NCI-H526 treated with DMSO at 0.1 percent for 48 hours (cell line): ENCODE data around the gene RNF14.

Experiments
- DNase-seq: peaks from one replicate; lab custom pipeline; 2025; lab: John Stamatoyannopoulos, UW

Gene RNF14

DNA sequence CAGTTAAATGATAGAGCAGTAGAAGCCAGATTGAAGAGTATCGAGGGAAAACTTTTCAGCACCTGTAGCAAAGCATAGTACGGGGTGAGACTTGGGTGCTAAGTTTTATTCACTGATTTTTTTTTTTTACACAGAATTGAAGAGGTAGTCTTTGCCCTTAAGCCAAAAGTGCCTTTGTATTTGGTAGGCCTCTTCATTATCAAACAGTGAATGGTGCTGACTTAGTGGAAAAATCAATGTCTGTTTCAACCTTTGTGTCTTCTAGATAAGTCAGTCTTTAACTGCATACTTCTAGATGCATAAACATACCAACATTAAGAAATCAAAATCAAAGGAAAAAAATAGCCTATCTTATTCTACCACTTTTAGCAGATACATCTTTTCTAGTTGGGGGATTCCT is 13.7 kb downstream of the RNF14 start:
- no peak for DNase-seq

DNA sequence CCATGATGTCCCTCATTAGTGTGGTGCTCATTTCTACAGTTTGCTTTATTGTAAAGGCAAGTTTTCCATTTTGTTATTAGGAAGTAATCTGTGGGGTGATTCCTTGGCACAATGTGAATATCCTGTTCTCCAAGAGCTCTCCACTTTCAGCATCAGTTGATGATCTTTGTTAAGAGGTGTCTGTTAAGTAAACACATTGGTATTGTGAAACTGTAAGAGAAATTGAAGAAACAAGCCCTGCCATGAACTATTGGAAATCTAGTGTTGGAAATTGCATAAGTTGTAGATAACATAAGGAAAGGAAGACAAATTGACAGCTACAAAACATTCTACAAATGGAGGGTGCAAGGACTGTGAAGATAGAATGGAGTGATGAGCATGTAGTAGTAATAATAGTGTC is 17.2 kb downstream of the RNF14 start:
- no peak for DNase-seq

DNA sequence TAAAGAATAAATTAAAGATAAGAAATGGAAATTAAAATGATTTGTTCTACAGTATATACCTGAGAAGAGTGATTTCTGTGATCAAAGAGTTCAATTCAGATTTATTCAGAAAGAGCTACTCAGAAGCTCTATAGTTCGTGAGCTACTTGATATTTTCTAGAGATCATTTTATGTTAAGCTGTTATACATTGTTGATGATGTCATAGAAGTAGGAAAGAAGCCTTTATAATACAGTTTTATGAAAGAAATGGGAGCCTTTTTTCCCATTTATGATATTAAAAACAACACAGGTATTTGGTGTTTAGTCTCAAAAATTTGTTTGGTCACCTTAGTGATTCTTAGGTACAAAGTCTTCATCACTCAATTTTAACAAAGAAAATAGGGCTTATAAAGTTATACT is 20.8 kb downstream of the RNF14 start:
- DNase-seq, result no peak

GRCh38 chr5:141992349-141992963 is 23.6 kb downstream of the RNF14 start:
- peak; percentile 28 for DNase-seq

DNA sequence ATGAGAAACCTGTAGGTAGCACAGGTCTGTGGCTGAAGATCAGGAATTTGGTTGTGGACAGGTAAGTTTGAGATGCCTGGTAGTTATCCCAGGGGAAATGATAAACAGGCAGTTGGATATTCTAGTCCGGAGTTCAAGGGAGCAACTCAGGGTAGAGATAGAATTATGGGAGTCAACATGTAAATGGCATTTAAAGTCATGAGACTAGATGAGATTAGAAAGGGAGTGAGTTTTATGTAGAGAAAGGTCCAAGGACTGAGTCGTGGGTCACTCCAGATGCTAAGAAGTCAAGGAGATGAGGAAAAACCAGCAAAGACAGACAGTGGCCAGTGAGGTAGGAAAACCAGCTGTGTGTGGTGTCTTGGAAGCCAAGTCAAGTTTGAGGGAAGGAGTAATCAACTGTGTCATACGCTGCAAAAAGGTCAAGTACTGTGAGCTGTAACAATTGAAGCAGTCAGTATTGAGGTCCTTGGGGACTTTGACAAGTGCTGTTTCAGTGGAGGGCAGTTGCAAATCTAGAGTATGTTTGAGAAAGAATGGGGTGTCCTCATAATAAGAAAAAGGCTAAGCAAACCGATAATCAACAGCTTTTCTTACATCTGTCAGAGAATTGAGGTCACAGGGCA is 25.7 kb downstream of the RNF14 start:
- no peak for DNase-seq

DNA sequence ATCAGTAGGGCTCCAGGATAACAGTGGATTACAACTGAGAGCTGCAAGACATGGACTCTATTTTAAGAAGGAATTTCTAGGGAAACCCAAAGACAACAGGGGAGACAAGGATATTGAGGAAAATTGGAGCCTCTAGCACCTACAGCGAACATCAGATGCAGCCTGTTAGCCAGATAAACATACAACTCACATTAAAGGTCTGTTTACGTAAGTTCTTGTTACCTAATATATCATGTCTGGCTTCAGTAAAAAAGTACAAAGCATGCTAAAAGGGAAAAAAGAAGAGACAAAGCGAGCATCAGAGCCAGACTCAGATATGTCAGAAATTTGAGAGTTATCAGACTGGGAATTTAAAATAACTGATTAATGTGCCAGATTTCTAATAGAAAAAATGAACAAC is 26.8 kb downstream of the RNF14 start:
- DNase-seq, result no peak

DNA sequence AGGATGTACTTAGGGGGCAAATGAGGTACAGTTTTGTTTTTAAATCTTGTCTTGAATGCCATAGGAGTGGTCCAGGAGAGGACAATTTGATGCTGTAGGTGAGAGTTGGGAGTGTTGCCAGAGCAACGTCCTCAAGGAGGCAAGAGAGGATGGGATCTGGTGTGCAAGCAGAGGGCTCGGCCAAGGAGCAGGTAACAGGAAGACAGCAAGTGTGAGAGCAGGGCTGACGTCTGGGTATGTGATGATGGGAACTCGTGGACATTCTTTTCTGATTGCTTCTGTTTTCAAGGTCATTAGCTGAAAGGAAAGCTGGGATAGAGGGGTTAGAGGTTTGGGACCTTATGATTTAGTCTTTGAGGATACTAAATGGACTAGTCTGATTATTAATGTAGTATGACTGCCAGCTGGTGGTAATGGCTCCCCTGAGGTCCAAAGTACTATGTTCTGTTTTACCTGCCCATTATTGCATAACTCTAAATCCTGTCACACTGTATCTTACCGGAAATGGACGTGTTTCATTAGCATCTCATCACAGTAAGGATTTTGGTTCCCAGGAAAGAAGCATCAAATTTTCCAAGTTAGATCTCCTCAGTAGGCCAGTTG is 28.6 kb downstream of the RNF14 start:
- no peak for DNase-seq

- no peak for DNase-seq
These were observed 31.3 kb downstream of the RNF14 start for GRCh38 chr5:142000173-142000572.

DNA sequence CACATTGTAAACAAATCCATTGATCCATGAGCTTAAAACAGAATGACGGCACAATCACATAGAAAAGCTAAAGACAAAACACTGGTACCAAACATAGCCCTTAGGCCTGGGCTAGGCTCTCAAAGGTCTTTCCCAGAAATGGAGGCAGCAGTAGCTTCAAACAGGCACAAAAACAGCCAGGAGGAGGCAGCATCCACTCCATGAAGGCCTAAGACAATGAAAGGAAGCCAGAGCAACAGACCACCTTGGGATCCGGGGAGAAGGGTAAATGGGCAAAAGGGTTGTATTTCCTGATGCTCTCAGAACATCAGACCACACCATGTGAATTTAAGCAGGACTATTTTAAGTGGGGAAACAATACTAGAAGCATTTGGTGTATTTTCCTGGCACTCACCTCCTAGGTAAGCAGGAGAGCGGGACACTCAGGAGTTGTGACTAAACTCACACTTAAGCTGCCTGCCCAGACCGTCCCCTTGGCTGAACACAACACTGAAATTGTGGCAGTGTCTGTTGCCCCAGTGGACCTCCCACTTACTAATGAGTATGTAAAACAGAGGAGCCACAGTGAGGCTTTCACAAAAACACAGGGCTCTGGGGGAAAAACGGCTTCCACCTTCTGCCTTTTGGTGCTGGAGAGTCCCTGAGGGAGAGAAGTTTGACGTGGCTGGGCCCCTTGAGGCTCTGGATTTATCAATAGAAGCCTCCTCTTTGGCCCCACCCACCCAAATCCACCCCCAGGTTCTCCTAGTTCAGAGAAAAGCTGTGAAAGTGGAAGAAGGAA is 32.0 kb downstream of the RNF14 start:
- no peak for DNase-seq

GRCh38 chr5:142003266-142003800 is 34.4 kb downstream of the RNF14 start:
- no peak for DNase-seq

DNA sequence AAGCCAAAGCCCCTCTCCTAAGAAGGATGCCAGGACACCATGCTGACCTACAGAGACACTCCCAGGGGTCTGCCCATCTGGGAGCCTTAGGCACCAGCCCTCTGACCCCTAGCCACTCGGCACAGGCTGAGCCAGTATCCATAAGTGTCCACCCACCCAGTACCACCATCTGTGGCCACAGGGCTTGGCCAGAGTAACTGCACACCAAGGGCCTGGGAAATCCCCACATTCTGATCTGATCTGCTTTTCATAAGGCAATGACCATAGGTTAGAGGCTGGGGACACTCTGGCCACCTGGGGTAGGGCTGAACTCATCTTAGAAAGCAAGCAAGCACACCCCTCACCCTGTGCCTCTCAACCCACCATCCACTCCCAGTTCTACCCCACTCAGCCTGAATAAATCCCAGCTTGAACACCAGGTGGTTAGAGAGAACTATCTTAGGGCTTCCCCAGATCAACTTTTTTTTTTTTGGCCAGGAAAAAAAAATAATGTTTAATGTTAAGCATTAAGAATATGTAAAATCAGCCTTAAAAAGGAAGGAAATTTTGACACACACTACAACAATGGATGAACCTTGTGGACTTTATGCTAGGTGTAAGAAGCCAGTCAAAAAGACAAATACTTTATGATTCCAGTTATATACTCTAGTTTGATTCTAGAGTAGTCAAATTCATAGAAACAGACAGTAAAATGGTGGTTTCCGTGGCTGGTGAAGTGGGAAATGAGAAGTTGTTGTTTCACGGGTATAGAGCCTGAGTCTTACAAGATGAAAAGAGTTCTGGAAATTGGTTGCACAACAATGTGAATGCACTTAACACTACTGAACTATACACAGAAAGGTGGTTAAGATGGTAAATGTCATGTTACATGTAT is 37.7 kb downstream of the RNF14 start:
- no peak for DNase-seq

DNA sequence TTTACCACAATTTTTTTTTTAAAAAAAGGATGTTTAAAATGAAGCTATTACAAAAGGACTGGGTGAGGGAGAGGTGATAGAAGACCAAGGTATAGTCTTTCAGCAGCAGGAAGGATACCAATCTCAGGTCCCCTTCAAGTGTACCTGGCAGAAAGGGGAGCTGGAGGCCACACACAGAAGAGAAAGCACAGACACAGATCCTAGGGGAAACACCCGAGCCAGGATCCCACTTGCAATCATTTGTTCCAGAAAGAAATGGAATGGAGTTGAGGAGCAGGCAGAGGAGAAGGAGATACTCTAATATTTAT is 38.3 kb downstream of the RNF14 start:
- DNase-seq, result no peak

DNA sequence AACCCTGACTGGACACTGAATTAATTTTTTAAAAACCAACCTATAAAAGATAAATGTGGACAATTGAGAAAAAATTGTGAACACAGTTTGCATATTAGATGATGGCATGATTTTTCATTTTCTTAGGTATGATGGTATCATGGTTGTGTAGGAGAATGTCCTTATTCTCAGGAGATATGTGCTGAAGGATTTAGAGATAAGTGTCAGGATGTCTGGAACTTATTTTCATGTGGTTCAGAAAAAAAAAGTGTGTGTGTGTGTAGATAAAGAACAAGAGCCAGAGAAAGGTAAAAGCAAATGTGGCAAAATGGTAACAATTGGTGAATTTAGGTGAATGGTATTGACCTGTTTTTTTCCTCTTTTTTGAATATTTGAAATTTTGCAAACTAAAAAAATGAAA is 39.9 kb downstream of the RNF14 start:
- no peak for DNase-seq

DNA sequence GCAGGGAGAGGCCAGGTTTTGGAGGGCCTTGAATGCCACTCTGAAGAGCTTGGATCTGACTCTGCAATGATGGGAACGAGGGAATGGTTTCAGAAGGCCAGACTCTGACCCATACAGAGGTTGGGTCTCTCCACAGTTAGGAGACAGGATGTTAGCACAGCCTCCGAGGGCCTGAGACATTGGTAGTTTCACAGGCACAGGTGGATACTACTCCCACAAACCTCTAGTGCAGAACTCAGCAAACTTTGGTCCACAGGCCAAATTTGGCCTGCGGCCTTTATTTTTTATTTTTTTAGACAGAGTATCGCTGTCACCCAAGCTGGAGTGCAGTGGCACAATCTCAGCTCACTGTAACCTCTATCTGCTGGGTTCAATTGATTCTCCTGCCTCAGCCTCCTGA is 41.0 kb downstream of the RNF14 start:
- DNase-seq, result no peak

GRCh38 chr5:142011572-142012185 is 42.8 kb downstream of the RNF14 start:
- no peak for DNase-seq

DNA sequence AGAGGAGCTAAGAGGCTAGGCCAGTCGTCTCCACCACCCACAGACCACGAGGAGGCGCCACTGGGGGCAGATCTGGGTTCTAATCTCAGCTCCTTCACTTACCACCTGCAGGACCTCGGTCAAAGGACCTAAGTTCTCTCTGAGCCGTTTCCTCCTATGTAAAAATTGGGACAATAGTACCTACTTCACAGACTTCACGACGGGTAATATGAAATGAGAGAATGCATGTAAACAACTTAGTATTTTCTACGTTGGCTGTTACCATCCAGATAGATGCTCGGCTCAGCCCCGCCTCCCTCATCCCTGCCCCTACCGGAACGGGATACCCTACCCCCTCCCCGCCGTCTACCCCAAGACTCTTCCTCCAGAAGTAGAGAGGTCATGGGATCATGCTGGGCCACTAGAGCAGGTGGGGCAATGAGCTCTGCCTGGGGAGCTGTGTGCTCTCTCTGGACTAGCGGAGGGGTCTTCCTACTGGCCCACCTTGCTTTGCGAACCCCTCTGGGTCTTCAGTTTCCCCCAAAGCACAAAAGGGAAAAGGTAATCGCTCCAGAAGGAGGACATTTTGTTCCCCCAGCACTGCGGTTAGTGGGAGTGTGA is 43.4 kb downstream of the RNF14 start:
- peak; percentile 25 for DNase-seq

GRCh38 chr5:142012792-142013388 is 44.0 kb downstream of the RNF14 start, which contains the start of gene GNPDA1:
Gene GNPDA1, minus strand, starts transcription at chr5:142013027. Its CDS starts 992 bp downstream, at chr5:142012035.
- DNase-seq, result peak; percentile 52

GRCh38 chr5:142013734-142014521 is 45.0 kb downstream of the RNF14 start:
- DNase-seq, result no peak

DNA sequence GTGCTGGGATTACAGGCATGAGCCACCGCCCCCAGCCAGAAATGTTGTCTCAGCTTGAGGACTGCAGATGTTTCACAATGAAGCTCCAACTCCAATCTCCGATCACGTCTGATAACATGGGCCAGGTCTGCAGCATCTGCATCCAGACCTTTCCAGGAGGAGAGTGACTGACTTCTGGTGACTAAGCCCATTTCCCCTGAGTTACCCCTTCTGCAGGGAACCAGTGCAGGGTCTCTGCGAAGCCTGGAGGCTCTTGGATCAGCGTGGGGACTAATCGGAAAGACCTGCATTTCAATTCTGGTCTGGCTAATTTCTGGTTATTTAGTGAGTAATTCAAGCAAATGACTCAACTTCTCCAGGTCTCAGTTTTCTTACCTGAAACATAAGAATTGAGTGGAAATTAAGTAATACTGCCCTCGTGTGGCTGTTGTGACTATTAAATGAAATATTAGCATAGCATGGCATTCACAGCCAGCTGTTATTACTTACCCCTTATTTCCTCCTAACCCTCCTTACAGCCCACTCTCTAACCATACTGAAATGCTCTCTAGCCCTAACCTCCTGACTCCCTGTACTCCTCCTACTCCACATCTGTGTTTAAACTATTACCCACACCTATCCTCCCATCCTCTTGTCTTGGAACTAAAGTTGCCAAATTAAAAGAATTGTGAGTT is 46.1 kb downstream of the RNF14 start:
- peak; percentile 24 for DNase-seq
